Caco-2 (cell line): ENCODE results near the gene GLI1. TPM values are rescaled to one million over a fixed set of nuclear protein-coding genes. Genes with fewer than 3 reads are reported as not detected.
"Not testable (repeated sequence)": the region's sequence is repeated elsewhere in the genome, so short reads cannot be mapped to it uniquely, and the experiment has no call there.

Experiments used
- BruUV-seq: library from RNA; stranded (reverse); fragments of 400-500 nt; replicated peaks from 2 replicates; lab custom pipeline; 2021; lab: Mats Ljungman, UMichigan
- CTCF ChIA-PET: fragments of 300-600 bp; sonication (Branson Sonifier 250); formaldehyde crosslinking; loops from one replicate; lab custom pipeline; 2022; ENCODE audit warnings: antibody characterized with exemption; lab: Charles Lee
- POLR2A ChIA-PET: fragments of 300-600 bp; sonication (Branson Sonifier 250); formaldehyde crosslinking; loops from one replicate; lab custom pipeline; 2022; ENCODE audit warnings: antibody characterized with exemption; lab: Charles Lee
- DNase-seq, 2 experiments: peaks; one replicate each; pipeline versions ENCODE4 v3.0.0 to v3.0.0-alpha.2; 2020 to 2022
- H3K27me3 ChIP-seq: replicated peaks from 2 replicates; pipeline ENCODE4 v1.6.0; 2011; ENCODE audit warnings: low read length; ENCODE audit not compliant: control insufficient read depth, insufficient read depth
- H3K36me3 ChIP-seq: 2 replicates; pipeline ENCODE4 v1.5.1; 2011; ENCODE audit warnings: low read length; ENCODE audit not compliant: control insufficient read depth, insufficient read depth
- H3K4me1 ChIP-seq: fragments of 250-450 bp; sonication (Bioruptor Pico); 2 replicates; pipeline ENCODE4 v1.5.1; 2020; ENCODE audit warnings: mild to moderate bottlenecking
- H3K4me3 ChIP-seq: 2 replicates; pipeline ENCODE4 v1.5.1; 2011; ENCODE audit warnings: low read depth, mild to moderate bottlenecking, control low read depth, low read length
- H3K9me3 ChIP-seq: fragments of 250-450 bp; sonication (Bioruptor Pico); 2 replicates; pipeline ENCODE4 v1.5.1; 2020; ENCODE audit warnings: mild to moderate bottlenecking, moderate library complexity
- H3K27ac Mint-ChIP-seq: one replicate; pipeline ENCODE4 v1.8.0; 2022; ENCODE audit warnings: mixed read lengths; ENCODE audit not compliant: unreplicated experiment
- H3K27me3 Mint-ChIP-seq: one replicate; pipeline ENCODE4 v1.8.0; 2022; ENCODE audit warnings: mixed read lengths; ENCODE audit not compliant: insufficient read depth, unreplicated experiment
- H3K36me3 Mint-ChIP-seq: one replicate; pipeline ENCODE4 v1.8.0; 2022; ENCODE audit warnings: mild to moderate bottlenecking, mixed read lengths; ENCODE audit not compliant: insufficient read depth, unreplicated experiment
- H3K4me1 Mint-ChIP-seq: one replicate; pipeline ENCODE4 v1.8.0; 2022; ENCODE audit warnings: low read depth, mixed read lengths; ENCODE audit not compliant: unreplicated experiment
- H3K4me3 Mint-ChIP-seq: one replicate; pipeline ENCODE4 v1.8.0; 2022; ENCODE audit warnings: mild to moderate bottlenecking, moderate library complexity, mixed read lengths; ENCODE audit not compliant: unreplicated experiment
- H3K9me3 Mint-ChIP-seq: one replicate; pipeline ENCODE4 v1.8.0; 2022; ENCODE audit warnings: mixed read lengths; ENCODE audit not compliant: unreplicated experiment
- intact Hi-C: fragments of 100-400 bp; cut with micrococcal nuclease; formaldehyde crosslinking; loops from one replicate; pipeline ENCODE4 v1.10.0; 2022; ENCODE audit not compliant: unreplicated experiment
- total RNA-seq: library from RNA; stranded (reverse); gene quantifications from 2 replicates; pipeline ENCODE4 v1.2.3, GENCODE V29; 2022
- TF ChIP-seq, protein P1 (sequence below), 2 experiments: fragments of 200-600 bp in 1 of 2; IDR thresholded peaks; 1 replicate in 1 of 2; 2 replicates in 1 of 2; pipeline versions ENCODE4 v1.5.1 to v1.8.0; 2011 to 2022; ENCODE audit warnings: antibody characterized with exemption in 1 of 2, control low read depth in 1 of 2, inconsistent platforms in 1 of 2, low read depth in 1 of 2, low read length in 1 of 2, mild to moderate bottlenecking in 1 of 2, moderate library complexity in 1 of 2; ENCODE audit not compliant: insufficient read depth in 1 of 2, severe bottlenecking in 1 of 2, unreplicated experiment in 1 of 2

GLI1 gene
- total RNA-seq, 1 experiment from 2014 or later: 0.48 TPM

DNA sequence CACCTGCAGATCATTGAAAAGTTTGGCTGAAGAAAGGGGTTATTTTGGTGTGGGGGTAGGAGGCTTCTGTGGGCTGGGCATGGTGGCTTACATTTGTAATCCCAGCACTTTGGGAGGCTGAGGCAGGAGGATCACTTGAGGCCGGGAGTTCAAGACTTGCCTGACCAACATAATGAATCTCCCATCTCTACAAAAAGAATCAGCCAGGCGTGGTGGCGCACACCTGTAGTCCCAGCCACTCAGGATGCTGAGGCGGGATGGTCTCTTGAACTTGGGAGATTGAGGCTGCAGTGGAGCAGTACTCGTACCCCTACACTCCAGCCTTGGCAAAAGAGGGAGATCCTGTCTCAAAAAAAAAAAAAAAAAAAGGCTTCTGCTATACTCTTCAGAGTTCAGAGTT, 53.7 kb downstream of the GLI1 start:
- H3K36me3 ChIP-seq: peaks cover 4% of the 10 kb centered on the region

DNA sequence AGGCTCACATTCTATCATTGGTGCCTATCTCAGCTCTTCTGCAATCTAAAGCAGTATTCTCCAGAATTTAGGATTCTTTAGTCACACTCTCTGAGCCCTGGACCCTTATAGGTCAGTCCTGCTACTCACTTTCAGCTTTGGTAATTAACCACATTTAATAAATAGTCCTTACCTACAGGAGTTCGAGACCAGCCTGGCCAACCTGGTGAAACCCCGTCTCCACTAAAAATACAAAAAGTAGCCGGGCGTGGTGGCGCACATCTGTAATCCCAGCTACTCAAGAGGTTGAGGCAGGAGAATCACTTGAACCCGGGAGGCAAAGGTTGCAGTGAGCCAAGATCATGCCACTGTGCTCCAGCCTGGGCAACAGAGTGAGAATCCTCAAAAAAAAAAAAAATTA, 54.1 kb downstream of the GLI1 start:
- H3K4me3 Mint-ChIP-seq, H3K36me3 ChIP-seq, H3K4me1 ChIP-seq, H3K27me3 Mint-ChIP-seq, DNase-seq, H3K4me3 ChIP-seq, H3K27ac Mint-ChIP-seq, H3K27me3 ChIP-seq, BruUV-seq, H3K9me3 ChIP-seq, CTCF ChIA-PET, intact Hi-C loops, H3K9me3 Mint-ChIP-seq: not testable (repeated sequence)
- POLR2A ChIA-PET: interaction anchor here (0.6 kb wide), 1 partner anchor 13 kb away, joined by 3 read pairs; no protein-coding TSS in a partner anchor
- Mint-ChIP-seq H3K4me1 (peaks cover 14% of the 10 kb centered on the region), H3K36me3 (peaks cover 100% of the 10 kb centered on the region)

More for the DNA sequence above, 53.7 kb downstream of the GLI1 start:
- ChIA-PET CTCF (no interaction called here), POLR2A (no interaction called here)
- no peak for DNase-seq
- Histone ChIP-seq H3K9me3 (no peaks in the 10 kb centered on the region), H3K27me3 (no peaks in the 10 kb centered on the region), H3K4me3 (no peak overlapping the region), H3K4me1 (peaks cover 1% of the 10 kb centered on the region; the same call in 1 of the 2 replicates)
- Mint-ChIP-seq H3K4me1 (peaks cover 10% of the 10 kb centered on the region), H3K4me3 (no peak overlapping the region), H3K36me3 (peaks cover 100% of the 10 kb centered on the region), H3K27ac (no peak overlapping the region), H3K27me3 (no peaks in the 10 kb centered on the region), H3K9me3 (no peaks in the 10 kb centered on the region)
- TF ChIP-seq, protein P1, sequence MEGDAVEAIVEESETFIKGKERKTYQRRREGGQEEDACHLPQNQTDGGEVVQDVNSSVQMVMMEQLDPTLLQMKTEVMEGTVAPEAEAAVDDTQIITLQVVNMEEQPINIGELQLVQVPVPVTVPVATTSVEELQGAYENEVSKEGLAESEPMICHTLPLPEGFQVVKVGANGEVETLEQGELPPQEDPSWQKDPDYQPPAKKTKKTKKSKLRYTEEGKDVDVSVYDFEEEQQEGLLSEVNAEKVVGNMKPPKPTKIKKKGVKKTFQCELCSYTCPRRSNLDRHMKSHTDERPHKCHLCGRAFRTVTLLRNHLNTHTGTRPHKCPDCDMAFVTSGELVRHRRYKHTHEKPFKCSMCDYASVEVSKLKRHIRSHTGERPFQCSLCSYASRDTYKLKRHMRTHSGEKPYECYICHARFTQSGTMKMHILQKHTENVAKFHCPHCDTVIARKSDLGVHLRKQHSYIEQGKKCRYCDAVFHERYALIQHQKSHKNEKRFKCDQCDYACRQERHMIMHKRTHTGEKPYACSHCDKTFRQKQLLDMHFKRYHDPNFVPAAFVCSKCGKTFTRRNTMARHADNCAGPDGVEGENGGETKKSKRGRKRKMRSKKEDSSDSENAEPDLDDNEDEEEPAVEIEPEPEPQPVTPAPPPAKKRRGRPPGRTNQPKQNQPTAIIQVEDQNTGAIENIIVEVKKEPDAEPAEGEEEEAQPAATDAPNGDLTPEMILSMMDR (IDR thresholded peaks at IDR 0.05; ENCODE audit: insufficient read depth in 1 of 2, low read depth in 1 of 2, low read length in 1 of 2, severe bottlenecking in 1 of 2, unreplicated experiment in 1 of 2): no peak
- BruUV-seq: no TSS peak
- intact Hi-C loops: no loop called here

DNA sequence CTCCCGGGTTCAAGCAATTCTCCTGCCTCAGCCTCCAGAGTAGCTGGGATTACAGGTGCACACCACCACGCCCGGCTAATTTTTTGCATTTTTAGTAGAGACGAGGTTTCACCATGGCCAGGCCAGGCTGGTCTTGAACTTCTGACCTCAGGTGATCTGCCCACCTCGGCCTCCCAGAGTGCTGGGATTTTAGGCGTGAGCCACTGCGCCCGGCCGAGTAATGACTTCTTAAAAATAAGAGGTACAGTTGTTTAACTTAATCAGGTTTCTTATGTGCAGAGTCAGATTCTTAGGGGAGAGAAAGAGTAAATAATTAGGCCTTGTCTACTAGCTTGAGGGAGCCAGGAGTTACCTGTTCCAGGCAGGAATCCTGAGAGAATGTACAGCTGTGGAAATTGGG, 54.7 kb downstream of the GLI1 start:
- H3K27ac Mint-ChIP-seq, H3K4me1 ChIP-seq, BruUV-seq, H3K4me3 Mint-ChIP-seq, H3K9me3 ChIP-seq, DNase-seq, intact Hi-C loops, CTCF ChIA-PET, H3K27me3 Mint-ChIP-seq, H3K36me3 ChIP-seq, H3K27me3 ChIP-seq, H3K9me3 Mint-ChIP-seq, H3K4me3 ChIP-seq: not testable (repeated sequence)
- Mint-ChIP-seq H3K4me1 (peaks cover 20% of the 10 kb centered on the region), H3K36me3 (peaks cover 100% of the 10 kb centered on the region)
- POLR2A ChIA-PET: interaction anchor here (0.6 kb wide), 1 partner anchor 14 kb away, joined by 3 read pairs; no protein-coding TSS in a partner anchor

DNA sequence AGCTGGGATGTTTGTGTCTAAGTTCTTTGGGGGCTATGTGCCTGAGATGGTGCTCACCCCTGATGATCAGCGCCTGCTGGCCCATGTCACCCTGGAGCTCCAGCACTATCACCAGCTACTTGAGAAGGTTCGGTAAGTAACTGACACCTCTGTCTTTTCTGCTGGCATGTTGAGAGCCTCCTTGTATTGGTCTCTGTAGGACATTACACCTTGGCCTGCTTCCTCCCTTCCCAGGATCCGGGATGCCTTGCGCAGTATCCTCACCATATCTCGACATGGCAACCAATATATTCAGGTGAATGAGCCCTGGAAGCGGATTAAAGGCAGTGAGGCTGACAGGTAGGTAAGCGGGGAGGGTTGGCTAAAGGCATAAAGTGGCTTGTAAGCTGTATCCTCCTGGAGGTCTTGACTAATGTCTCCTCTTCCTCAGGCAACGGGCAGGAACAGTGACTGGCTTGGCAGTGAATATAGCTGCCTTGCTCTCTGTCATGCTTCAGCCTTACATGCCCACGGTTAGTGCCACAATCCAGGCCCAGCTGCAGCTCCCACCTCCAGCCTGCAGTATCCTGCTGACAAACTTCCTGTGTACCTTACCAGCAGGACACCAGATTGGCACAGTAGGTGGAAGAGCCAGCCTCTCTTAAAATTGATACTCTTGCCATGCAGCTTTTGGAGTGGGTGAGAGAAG, 55.3 kb downstream of the GLI1 start:
- no peak overlapping the region for H3K4me3 Mint-ChIP-seq
- H3K9me3 Mint-ChIP-seq: no peaks in the 10 kb centered on the region
- intact Hi-C loops: no loop called here
- Histone ChIP-seq H3K4me1 (peaks cover 9% of the 10 kb centered on the region; the same call in 1 of the 2 replicates), H3K4me3 (no peak overlapping the region), H3K9me3 (no peaks in the 10 kb centered on the region), H3K36me3 (peaks cover 4% of the 10 kb centered on the region), H3K27me3 (no peaks in the 10 kb centered on the region)
- ChIA-PET POLR2A (no interaction called here), CTCF (no interaction called here)
- H3K27me3 Mint-ChIP-seq: no peaks in the 10 kb centered on the region
- no peak overlapping the region for H3K27ac Mint-ChIP-seq
- peaks cover 22% of the 10 kb centered on the region for H3K4me1 Mint-ChIP-seq
- BruUV-seq: no TSS peak
- peaks cover 100% of the 10 kb centered on the region for H3K36me3 Mint-ChIP-seq
- DNase-seq: no peak
- TF ChIP-seq, protein P1 (IDR thresholded peaks at IDR 0.05; ENCODE audit: insufficient read depth in 1 of 2, low read depth in 1 of 2, low read length in 1 of 2, severe bottlenecking in 1 of 2, unreplicated experiment in 1 of 2): no peak
